ENCODE data around the gene MGAT5. TPM values are rescaled to one million over a fixed set of nuclear protein-coding genes. Genes with fewer than 3 reads are reported as not detected.

The MGAT5 gene
- total and polyA plus RNA-seq, 7 experiments from 2014 or later, result 5.3 to 48.0 (median 40.0) TPM

DNA sequence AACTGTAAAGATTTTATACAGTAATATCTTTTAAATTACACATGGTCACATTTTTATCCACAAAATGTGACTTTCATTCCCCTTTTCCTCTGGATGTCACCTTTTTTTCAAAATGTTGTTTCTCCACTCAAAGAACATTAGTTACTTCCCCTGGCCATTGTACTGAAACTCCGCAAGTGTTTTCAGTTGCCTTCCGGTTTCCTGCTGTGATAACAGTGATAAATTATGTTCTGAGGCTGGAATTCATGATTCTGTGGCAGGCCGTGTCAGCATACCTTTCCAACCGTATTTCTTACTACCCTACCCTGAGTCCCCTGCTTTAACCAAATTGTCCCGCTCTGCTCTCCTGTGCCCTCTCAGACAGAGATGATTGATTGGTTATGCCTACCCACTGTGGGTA, 53.5 kb downstream of the MGAT5 start:
- Histone ChIP-seq H3K4me3 (ENCODE audit: low read length) (no peak overlapping the region), H3K9me3 (ENCODE audit: control insufficient read depth in 2 of 3, low read length in 3 of 3) (no peaks in the 10 kb centered on the region), H3K4me1 (ENCODE audit: control insufficient read depth in 2 of 2, insufficient read depth in 2 of 2, low read length in 2 of 2) (peaks cover 0 to 15% of the 10 kb centered on the region in 2 donors), H3K36me3 (ENCODE audit: control insufficient read depth in 2 of 3, insufficient read depth in 3 of 3, low read length in 3 of 3) (no peaks in the 10 kb centered on the region), H3K27ac (ENCODE audit: low read depth, low read length) (no peak overlapping the region), H3K27me3 (ENCODE audit: control insufficient read depth in 2 of 2, insufficient read depth in 2 of 2, low read length in 2 of 2) (no peaks in the 10 kb centered on the region)
- Mint-ChIP-seq H3K4me1 (peaks cover 24 to 84% (median 58%) of the 10 kb centered on the region in 7 donors), H3K27me3 (peaks cover 0 to 2% (median 0%) of the 10 kb centered on the region in 5 donors), H3K9me3 (peaks cover 0 to 10% (median 0%) of the 10 kb centered on the region in 11 donors), H3K4me3 (no peak overlapping the region), H3K27ac (peak overlapping the region in 1 of 9 donors; percentile 2), H3K36me3 (peaks cover 14 to 32% (median 22%) of the 10 kb centered on the region in 5 donors)
- DNase-seq (no peak), ATAC-seq (no peak)
- intact Hi-C loops (cut with micrococcal nuclease), result no loop called here
- CTCF ChIA-PET, result no interaction called here
- POLR2A ChIA-PET, result no interaction called here

DNA sequence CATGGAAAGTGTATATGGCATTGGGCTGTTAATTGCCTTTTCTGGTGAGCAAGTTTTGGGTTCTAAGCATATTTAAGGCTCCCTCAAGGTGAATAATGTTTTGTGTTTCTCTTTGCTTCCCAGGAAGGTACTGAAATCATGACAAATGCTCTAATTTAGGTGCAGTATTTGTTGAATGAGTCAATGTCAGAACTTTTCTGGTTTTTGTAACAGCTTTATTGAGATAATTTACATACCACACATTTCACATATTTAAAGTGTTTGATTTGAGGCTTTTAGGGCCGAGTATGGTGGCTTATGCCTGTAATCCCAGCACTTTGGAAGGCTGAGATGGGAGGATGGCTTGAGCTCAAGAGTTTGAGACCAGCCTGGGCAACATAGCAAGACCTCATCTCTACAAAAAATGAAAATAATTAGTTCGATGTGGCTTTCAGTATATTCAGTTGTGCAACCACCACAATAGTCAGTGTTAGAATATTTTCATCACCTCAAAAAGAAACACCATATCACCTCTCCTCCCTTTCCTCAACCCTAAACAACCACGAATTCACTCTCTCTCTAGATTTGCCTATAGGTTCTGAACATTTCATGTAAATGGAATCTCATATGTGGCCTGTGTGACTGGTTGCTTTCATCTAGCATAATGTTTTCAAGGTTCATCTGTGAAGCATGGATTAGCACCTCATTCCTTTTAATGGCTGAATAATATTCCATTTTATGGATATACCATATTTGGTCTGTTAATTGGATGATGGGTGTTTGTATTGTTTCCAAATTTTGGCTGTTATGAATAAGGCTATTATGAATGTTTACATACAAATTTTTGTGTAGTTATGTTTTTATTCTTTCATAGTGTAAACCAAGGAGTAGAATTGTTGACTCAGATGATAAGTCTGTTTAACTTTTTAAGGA, 54.9 kb downstream of the MGAT5 start:
- DNase-seq, result no peak
- H3K27ac Mint-ChIP-seq, result peak overlapping the region in 1 of 9 donors; percentile 1
- H3K27me3 Mint-ChIP-seq, result no peaks in the 10 kb centered on the region
- peaks cover 31 to 86% (median 63%) of the 10 kb centered on the region in 7 donors for H3K4me1 Mint-ChIP-seq
- Histone ChIP-seq H3K36me3 (ENCODE audit: control insufficient read depth in 2 of 3, insufficient read depth in 3 of 3, low read length in 3 of 3) (no peaks in the 10 kb centered on the region), H3K27ac (ENCODE audit: low read depth, low read length) (no peak overlapping the region), H3K4me1 (ENCODE audit: control insufficient read depth in 2 of 2, insufficient read depth in 2 of 2, low read length in 2 of 2) (peaks cover 0 to 27% of the 10 kb centered on the region in 2 donors), H3K27me3 (ENCODE audit: control insufficient read depth in 2 of 2, insufficient read depth in 2 of 2, low read length in 2 of 2) (no peaks in the 10 kb centered on the region), H3K9me3 (ENCODE audit: control insufficient read depth in 2 of 3, low read length in 3 of 3) (no peaks in the 10 kb centered on the region), H3K4me3 (ENCODE audit: low read length) (no peak overlapping the region)
- no peak for ATAC-seq
- H3K36me3 Mint-ChIP-seq, result peaks cover 8 to 33% (median 14%) of the 10 kb centered on the region in 5 donors
- H3K4me3 Mint-ChIP-seq, result no peak overlapping the region
- ChIA-PET POLR2A (no interaction called here), CTCF (no interaction called here)
- intact Hi-C loops (cut with micrococcal nuclease), result no loop called here
- peaks cover 0 to 6% (median 0%) of the 10 kb centered on the region in 11 donors for H3K9me3 Mint-ChIP-seq

DNA sequence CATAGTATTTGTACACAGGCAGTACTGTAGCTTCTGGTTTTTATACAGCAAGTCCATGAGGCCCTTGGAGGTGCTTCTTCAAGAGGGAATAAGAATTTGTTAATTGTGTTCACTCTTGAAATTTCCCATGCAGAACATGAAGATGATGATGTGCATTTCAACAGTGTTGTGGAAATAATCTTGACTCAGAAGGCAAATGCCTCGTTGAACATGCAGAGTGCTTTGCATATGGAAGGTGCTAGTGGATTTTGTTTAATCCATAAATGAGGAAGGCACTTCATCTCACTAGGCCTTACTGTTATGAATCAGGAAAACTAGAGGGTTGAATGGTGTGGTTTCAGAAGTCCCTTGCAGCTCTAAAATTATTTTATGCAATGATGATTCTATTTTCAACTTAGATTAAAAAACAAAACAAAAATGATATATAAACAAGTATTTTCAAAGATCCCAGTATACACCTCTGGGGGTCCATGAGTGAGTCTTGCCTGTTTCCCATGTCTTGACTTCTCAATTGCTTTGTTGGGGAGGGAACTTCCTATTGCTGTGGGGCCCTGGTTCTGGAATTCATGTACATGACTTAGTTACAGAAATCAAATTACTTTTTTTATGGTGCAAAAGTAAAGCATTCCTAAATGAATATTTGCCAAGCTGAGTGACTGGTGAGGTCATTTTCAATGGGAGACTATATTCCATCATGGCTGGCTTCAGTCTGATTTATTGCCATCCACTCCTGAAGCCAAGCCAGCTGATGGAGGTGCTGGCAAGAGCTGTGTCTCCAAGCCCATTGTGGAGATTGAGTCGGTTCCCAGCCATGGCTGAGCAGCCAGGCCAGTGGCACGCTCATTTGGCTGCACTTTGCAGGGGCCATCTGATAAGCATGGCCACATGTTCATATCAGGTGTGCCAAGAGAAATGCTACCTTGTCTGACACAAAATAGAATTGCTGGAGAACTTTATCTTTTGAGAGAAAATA, 56.5 kb downstream of the MGAT5 start:
- no peaks in the 10 kb centered on the region for H3K9me3 ChIP-seq (ENCODE audit: control insufficient read depth in 2 of 3, low read length in 3 of 3)
- Mint-ChIP-seq H3K4me1 (peaks cover 30 to 79% (median 60%) of the 10 kb centered on the region in 7 donors), H3K4me3 (peak overlapping the region in 1 of 10 donors; percentile 40), H3K36me3 (peaks cover 8 to 27% (median 14%) of the 10 kb centered on the region in 5 donors), H3K27me3 (no peaks in the 10 kb centered on the region), H3K9me3 (peaks cover 0 to 6% (median 0%) of the 10 kb centered on the region in 11 donors), H3K27ac (peak overlapping the region in 2 of 9 donors; percentile 14 to 34)
- no peak for ATAC-seq
- intact Hi-C loops (cut with micrococcal nuclease), result no loop called here
- peaks cover 0 to 17% of the 10 kb centered on the region in 2 donors for H3K4me1 ChIP-seq (ENCODE audit: control insufficient read depth in 2 of 2, insufficient read depth in 2 of 2, low read length in 2 of 2)
- DNase-seq, result no peak
- no peak overlapping the region for H3K27ac ChIP-seq (ENCODE audit: low read depth, low read length)
- H3K27me3 ChIP-seq (ENCODE audit: control insufficient read depth in 2 of 2, insufficient read depth in 2 of 2, low read length in 2 of 2), result no peaks in the 10 kb centered on the region
- H3K36me3 ChIP-seq (ENCODE audit: control insufficient read depth in 2 of 3, insufficient read depth in 3 of 3, low read length in 3 of 3), result no peaks in the 10 kb centered on the region
- ChIA-PET POLR2A (interaction anchor here (0.9 kb wide), 1 partner anchor 11 kb away, joined by 3 read pairs; no protein-coding TSS in a partner anchor), CTCF (interaction anchor here (0.7 kb wide), 1 partner anchor 105 kb away, joined by 3 read pairs; no protein-coding TSS in a partner anchor)
- H3K4me3 ChIP-seq (ENCODE audit: low read length), result no peak overlapping the region

DNA sequence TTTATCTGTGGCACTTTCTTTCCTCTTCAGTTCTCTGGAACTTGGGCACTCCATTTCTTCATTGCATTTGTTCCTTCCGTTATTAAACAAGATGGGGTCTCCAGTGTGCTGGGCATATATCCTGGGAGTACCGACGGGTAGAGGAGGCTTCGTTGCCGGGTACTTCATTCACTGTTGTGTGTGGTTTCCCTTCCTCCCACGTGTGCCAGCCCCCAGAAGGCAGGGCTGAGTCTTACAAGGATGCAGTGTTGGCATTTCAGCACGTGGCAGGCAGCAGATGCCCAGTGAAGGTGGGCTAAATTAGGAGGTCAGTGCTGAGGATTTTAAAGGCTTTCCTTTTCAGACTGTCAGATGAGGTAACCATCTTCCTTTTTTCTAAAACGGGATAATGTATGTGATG, 58.6 kb downstream of the MGAT5 start:
- H3K36me3 ChIP-seq (ENCODE audit: control insufficient read depth in 2 of 3, insufficient read depth in 3 of 3, low read length in 3 of 3), result peaks cover 0 to 2% (median 0%) of the 10 kb centered on the region in 3 experiments
- H3K4me3 ChIP-seq (ENCODE audit: low read length), result no peak overlapping the region
- no peak overlapping the region for H3K27ac ChIP-seq (ENCODE audit: low read depth, low read length)
- Mint-ChIP-seq H3K36me3 (peaks cover 8 to 28% (median 19%) of the 10 kb centered on the region in 5 donors), H3K27ac (peak overlapping the region in 6 of 9 donors; percentile 40 to 89 (median 74)), H3K4me3 (peak overlapping the region; percentile 28 to 81 (median 73)), H3K9me3 (peaks cover 0 to 6% (median 0%) of the 10 kb centered on the region in 11 donors), H3K4me1 (peaks cover 36 to 78% (median 55%) of the 10 kb centered on the region in 7 donors), H3K27me3 (no peaks in the 10 kb centered on the region)
- ChIA-PET CTCF (no interaction called here), POLR2A (no interaction called here)
- H3K27me3 ChIP-seq (ENCODE audit: control insufficient read depth in 2 of 2, insufficient read depth in 2 of 2, low read length in 2 of 2), result no peaks in the 10 kb centered on the region
- H3K9me3 ChIP-seq (ENCODE audit: control insufficient read depth in 2 of 3, low read length in 3 of 3), result no peaks in the 10 kb centered on the region
- H3K4me1 ChIP-seq (ENCODE audit: control insufficient read depth in 2 of 2, insufficient read depth in 2 of 2, low read length in 2 of 2), result peaks cover 0 to 14% of the 10 kb centered on the region in 2 donors
- DNase-seq (no peak), ATAC-seq (no peak)
- intact Hi-C loops (cut with micrococcal nuclease), result no loop called here

DNA sequence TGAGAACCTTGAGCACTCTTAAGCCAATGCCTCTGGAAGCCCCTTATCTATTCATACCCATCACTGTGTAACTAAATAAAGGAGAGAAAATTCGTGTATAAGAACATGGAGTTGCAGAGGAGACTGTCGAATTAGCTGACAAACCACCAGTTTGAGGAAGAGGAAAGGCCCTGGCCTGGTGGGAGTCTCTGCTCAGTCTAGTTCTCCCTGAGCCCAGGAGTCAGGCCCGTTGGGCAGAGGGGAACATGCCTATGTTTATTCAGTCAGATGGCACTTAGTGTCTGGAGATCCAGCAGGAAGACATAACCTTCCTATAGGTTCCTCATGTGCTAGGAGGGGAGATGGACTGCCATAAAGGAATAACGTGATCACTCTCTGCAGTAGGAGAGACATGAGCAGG, 60.3 kb downstream of the MGAT5 start:
- Histone ChIP-seq H3K27me3 (ENCODE audit: control insufficient read depth in 2 of 2, insufficient read depth in 2 of 2, low read length in 2 of 2) (no peaks in the 10 kb centered on the region), H3K9me3 (ENCODE audit: control insufficient read depth in 2 of 3, low read length in 3 of 3) (no peaks in the 10 kb centered on the region), H3K36me3 (ENCODE audit: control insufficient read depth in 2 of 3, insufficient read depth in 3 of 3, low read length in 3 of 3) (peaks cover 0 to 11% (median 0%) of the 10 kb centered on the region in 3 experiments), H3K4me3 (ENCODE audit: low read length) (no peak overlapping the region), H3K4me1 (ENCODE audit: control insufficient read depth in 2 of 2, insufficient read depth in 2 of 2, low read length in 2 of 2) (peaks cover 0 to 14% of the 10 kb centered on the region in 2 donors), H3K27ac (ENCODE audit: low read depth, low read length) (no peak overlapping the region)
- Mint-ChIP-seq H3K4me1 (peaks cover 34 to 89% (median 62%) of the 10 kb centered on the region in 7 donors), H3K9me3 (peaks cover 0 to 2% (median 0%) of the 10 kb centered on the region in 11 donors), H3K36me3 (peaks cover 3 to 37% (median 29%) of the 10 kb centered on the region in 5 donors), H3K27ac (peak overlapping the region in 3 of 9 donors; percentile 11 to 90 (median 72)), H3K4me3 (no peak overlapping the region), H3K27me3 (no peaks in the 10 kb centered on the region)
- DNase-seq (no peak), ATAC-seq (no peak)
- intact Hi-C loops (cut with micrococcal nuclease), result no loop called here
- POLR2A ChIA-PET, result interaction anchor here (0.7 kb wide), 1 partner anchor 24 kb away, joined by 4 read pairs; no protein-coding TSS in a partner anchor
- CTCF ChIA-PET, result no interaction called here

DNA sequence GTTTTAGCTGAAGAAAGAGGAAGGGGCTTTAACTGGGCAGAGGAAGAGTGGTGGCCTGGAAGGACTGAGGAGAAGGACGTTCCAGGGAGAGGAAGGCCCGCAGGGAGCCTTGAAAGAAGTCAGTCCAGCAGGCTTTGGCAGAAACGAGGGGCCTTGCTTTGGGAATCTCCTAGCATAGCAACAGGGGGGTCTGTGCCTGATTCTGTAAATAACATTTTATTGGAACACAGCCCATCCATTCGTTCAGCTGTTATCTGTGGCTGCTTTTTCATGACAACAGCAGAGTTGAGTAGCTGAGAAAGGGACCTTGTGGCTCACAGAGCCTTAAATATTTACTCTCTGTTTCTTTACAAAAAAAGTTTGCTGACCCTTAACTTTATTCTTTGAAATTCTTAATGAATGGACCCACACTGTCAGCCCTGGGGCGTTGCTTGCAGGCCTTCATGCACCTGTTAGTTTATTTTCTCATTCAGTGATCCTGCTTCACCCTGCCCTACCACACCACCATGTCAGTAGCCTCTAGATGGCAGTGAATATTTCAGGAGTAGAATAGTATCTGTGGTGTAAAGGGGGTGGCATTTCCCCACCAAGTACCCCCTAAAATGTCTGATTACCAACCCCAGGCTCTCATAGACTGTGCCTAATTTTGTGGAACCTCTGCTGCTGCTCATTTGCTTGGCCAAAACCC, 61.0 kb downstream of the MGAT5 start:
- CTCF ChIA-PET, result no interaction called here
- no peak overlapping the region for H3K4me3 ChIP-seq (ENCODE audit: low read length)
- ATAC-seq (no peak), DNase-seq (no peak)
- H3K4me3 Mint-ChIP-seq, result no peak overlapping the region
- H3K27me3 Mint-ChIP-seq, result no peaks in the 10 kb centered on the region
- H3K27ac Mint-ChIP-seq, result peak overlapping the region in 4 of 9 donors; percentile 11 to 72 (median 39)
- no peaks in the 10 kb centered on the region for H3K9me3 ChIP-seq (ENCODE audit: control insufficient read depth in 2 of 3, low read length in 3 of 3)
- H3K4me1 ChIP-seq (ENCODE audit: control insufficient read depth in 2 of 2, insufficient read depth in 2 of 2, low read length in 2 of 2), result peaks cover 0 to 20% of the 10 kb centered on the region in 2 donors
- peaks cover 0 to 39% (median 29%) of the 10 kb centered on the region in 5 donors for H3K36me3 Mint-ChIP-seq
- intact Hi-C loops (cut with micrococcal nuclease), result no loop called here
- peaks cover 0 to 11% (median 0%) of the 10 kb centered on the region in 3 experiments for H3K36me3 ChIP-seq (ENCODE audit: control insufficient read depth in 2 of 3, insufficient read depth in 3 of 3, low read length in 3 of 3)
- POLR2A ChIA-PET, result no interaction called here
- no peaks in the 10 kb centered on the region for H3K27me3 ChIP-seq (ENCODE audit: control insufficient read depth in 2 of 2, insufficient read depth in 2 of 2, low read length in 2 of 2)
- H3K27ac ChIP-seq (ENCODE audit: low read depth, low read length), result no peak overlapping the region
- H3K9me3 Mint-ChIP-seq, result no peaks in the 10 kb centered on the region
- peaks cover 39 to 90% (median 68%) of the 10 kb centered on the region in 7 donors for H3K4me1 Mint-ChIP-seq

All from naive thymus-derived CD4-positive, alpha-beta T cell (primary cell).